ENCODE measurements around the gene CD3E. TPM values are rescaled to one million over a fixed set of nuclear protein-coding genes. Genes with fewer than 3 reads are reported as not detected.

CD3E gene
- total RNA-seq, 1 donor from 2014 or later, result not detected

DNA sequence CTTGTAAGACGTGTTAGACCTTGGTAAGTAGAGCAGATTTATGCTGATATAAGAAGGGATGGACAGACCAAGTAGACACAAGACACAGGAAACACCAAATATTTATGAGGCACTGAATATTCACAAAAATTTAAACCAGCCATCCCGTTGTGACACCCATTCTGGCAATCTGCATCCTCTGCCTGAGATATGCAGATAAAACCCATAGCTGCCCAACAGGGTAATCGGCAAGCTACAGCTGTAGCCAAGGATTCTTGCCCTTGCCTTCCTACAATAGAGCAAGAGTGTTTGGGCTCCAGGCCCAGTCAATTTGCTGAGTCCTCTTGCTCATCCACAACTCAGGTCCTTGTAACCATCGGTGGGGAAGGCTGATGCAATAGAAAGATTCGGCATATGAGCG is 21.9 kb upstream of the CD3E start:
- Mint-ChIP-seq H3K4me1 (ENCODE audit: low read depth) (no peaks in the 10 kb centered on the region), H3K9me3 (ENCODE audit: low read depth) (no peaks in the 10 kb centered on the region), H3K36me3 (ENCODE audit: insufficient read depth) (no peaks in the 10 kb centered on the region), H3K27ac (no peak overlapping the region), H3K27me3 (peaks cover 23% of the 10 kb centered on the region), H3K4me3 (ENCODE audit: low read depth) (no peak overlapping the region)
- no peak for DNase-seq (ENCODE audit: low spot score, unreplicated experiment)
- TF ChIP-seq, protein P1, sequence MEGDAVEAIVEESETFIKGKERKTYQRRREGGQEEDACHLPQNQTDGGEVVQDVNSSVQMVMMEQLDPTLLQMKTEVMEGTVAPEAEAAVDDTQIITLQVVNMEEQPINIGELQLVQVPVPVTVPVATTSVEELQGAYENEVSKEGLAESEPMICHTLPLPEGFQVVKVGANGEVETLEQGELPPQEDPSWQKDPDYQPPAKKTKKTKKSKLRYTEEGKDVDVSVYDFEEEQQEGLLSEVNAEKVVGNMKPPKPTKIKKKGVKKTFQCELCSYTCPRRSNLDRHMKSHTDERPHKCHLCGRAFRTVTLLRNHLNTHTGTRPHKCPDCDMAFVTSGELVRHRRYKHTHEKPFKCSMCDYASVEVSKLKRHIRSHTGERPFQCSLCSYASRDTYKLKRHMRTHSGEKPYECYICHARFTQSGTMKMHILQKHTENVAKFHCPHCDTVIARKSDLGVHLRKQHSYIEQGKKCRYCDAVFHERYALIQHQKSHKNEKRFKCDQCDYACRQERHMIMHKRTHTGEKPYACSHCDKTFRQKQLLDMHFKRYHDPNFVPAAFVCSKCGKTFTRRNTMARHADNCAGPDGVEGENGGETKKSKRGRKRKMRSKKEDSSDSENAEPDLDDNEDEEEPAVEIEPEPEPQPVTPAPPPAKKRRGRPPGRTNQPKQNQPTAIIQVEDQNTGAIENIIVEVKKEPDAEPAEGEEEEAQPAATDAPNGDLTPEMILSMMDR (IDR thresholded peaks at IDR 0.05; ENCODE audit: unreplicated experiment), result no peak

DNA sequence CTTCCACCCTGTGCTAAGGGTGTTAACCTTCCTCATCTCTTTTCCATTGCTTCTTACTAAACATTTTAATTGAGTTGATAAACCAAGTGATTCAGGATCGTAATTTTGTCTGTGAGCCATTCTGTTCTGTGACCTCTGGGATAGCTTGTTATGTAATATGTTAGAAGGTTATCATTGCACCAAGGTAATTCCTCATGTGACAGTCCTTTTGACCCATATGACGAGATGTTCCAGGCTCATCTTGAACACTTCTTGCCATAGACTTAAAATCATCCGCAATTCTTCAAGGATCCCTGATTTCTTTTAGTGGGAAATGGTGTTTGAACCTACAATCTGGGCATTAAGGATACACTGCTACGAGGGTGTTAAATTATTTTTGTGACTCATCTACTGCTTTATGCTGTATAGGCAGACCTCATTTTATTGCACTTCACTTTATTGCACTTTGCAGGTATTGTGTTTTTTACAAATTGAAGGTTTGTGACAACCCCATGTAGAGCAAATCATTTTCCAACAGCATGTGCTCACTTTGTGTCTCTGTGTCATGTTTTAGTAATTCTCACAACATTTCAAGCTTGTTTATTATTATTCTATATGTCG is 21.4 kb upstream of the CD3E start:
- TF ChIP-seq, protein P1 (IDR thresholded peaks at IDR 0.05; ENCODE audit: unreplicated experiment), result no peak
- Mint-ChIP-seq H3K27ac (no peak overlapping the region), H3K9me3 (ENCODE audit: low read depth) (no peaks in the 10 kb centered on the region), H3K27me3 (peaks cover 23% of the 10 kb centered on the region), H3K36me3 (ENCODE audit: insufficient read depth) (no peaks in the 10 kb centered on the region), H3K4me1 (ENCODE audit: low read depth) (no peaks in the 10 kb centered on the region), H3K4me3 (ENCODE audit: low read depth) (no peak overlapping the region)
- no peak for DNase-seq (ENCODE audit: low spot score, unreplicated experiment)

DNA sequence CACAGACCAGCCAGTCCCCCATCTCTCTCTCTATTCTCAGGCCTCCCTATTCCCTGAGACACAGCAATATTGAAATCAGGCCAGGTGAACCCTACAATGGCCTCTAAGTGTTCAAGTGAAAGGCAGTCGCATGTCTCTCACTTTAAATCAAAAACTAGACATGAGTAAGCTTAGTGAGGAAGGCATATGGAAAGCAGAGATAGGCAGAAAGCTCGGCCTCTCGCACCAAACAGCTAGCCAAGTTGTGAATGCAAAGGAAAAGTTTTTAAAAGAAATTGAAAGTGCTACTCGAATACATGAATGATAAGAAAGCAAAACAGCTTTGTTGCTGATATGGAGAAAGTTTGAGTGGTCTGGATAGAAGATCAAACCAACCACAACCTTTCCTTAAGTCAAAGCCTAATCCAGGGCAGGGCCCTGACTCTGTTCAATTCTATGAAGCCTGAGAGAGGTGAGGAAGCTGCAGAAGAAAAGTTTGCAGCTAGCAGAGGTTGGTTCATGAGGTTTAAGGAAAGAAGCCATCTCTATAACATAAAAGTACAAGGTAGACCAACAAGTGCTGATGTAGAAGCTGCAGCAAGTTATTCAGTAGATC is 20.7 kb upstream of the CD3E start:
- TF ChIP-seq, protein P1 (IDR thresholded peaks at IDR 0.05; ENCODE audit: unreplicated experiment), result no peak
- H3K4me1 Mint-ChIP-seq (ENCODE audit: low read depth), result no peaks in the 10 kb centered on the region
- H3K27me3 Mint-ChIP-seq, result peaks cover 20% of the 10 kb centered on the region
- no peaks in the 10 kb centered on the region for H3K9me3 Mint-ChIP-seq (ENCODE audit: low read depth)
- DNase-seq (ENCODE audit: low spot score, unreplicated experiment), result no peak
- H3K27ac Mint-ChIP-seq, result no peak overlapping the region
- no peak overlapping the region for H3K4me3 Mint-ChIP-seq (ENCODE audit: low read depth)
- no peaks in the 10 kb centered on the region for H3K36me3 Mint-ChIP-seq (ENCODE audit: insufficient read depth)

DNA sequence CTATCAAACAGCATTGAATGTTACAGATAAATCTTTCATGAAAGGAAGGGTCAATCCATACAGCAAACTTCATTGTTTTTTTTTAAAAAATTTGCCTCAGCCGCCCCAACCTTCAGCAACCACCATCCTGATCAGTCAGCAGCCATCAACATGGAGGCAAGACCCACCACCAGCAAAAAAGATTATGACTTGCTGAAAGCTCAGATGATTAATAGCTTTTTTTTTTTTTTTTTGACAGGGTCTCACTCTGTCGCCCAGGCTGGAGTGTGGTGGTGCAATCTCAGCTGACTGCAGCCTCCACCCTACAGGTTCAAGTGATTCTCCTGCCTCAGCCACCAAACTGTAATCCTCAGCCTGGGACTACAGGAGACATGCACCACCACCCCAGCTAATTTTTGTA is 18.0 kb upstream of the CD3E start:
- Mint-ChIP-seq H3K4me3 (ENCODE audit: low read depth) (no peak overlapping the region), H3K9me3 (ENCODE audit: low read depth) (no peaks in the 10 kb centered on the region), H3K27me3 (peaks cover 23% of the 10 kb centered on the region), H3K36me3 (ENCODE audit: insufficient read depth) (no peaks in the 10 kb centered on the region), H3K4me1 (ENCODE audit: low read depth) (no peaks in the 10 kb centered on the region), H3K27ac (no peak overlapping the region)
- TF ChIP-seq, protein P1 (IDR thresholded peaks at IDR 0.05; ENCODE audit: unreplicated experiment), result no peak
- DNase-seq (ENCODE audit: low spot score, unreplicated experiment), result no peak

DNA sequence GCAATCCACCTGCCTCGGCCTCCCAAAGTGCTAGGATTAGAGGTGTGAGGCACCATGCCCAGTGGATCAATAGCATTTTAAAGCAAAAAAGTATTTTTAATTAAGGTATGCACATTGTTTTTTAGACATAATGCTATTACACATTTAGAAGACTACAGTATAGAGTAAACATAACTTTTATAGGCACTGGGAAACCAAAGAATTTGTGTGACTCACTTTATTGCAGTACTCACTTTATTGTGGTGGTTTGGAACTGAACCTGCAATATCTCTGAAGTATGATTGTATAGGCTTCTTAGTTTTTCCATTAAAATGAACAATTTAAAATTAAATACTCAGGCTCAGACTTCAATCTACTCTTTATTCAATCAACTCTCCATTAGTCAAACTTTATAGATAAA is 17.5 kb upstream of the CD3E start:
- DNase-seq (ENCODE audit: low spot score, unreplicated experiment), result no peak
- no peaks in the 10 kb centered on the region for H3K9me3 Mint-ChIP-seq (ENCODE audit: low read depth)
- H3K36me3 Mint-ChIP-seq (ENCODE audit: insufficient read depth), result no peaks in the 10 kb centered on the region
- H3K27me3 Mint-ChIP-seq, result peaks cover 25% of the 10 kb centered on the region
- TF ChIP-seq, protein P1 (IDR thresholded peaks at IDR 0.05; ENCODE audit: unreplicated experiment), result no peak
- no peak overlapping the region for H3K27ac Mint-ChIP-seq
- no peak overlapping the region for H3K4me3 Mint-ChIP-seq (ENCODE audit: low read depth)
- H3K4me1 Mint-ChIP-seq (ENCODE audit: low read depth), result no peaks in the 10 kb centered on the region
